Fibroblast of lung (primary cell): ENCODE measurements around the gene ACR. TPM values are rescaled to one million over a fixed set of nuclear protein-coding genes. Genes with fewer than 3 reads are reported as not detected.

ENCODE experiments used
- DNase-seq, 2 donors: peaks; one replicate each; pipeline versions ENCODE4 v3.0.0 to v3.0.0-alpha.2; 2010; ENCODE audit warnings: low read depth in 2 of 2
- H2AFZ ChIP-seq: 2 replicates; pipeline ENCODE4 v1.5.1; 2012; ENCODE audit warnings: low read length, control low read depth, inconsistent platforms
- H3K27ac ChIP-seq: 2 replicates; pipeline ENCODE4 v1.5.1; 2011; ENCODE audit warnings: low read length, control low read depth; ENCODE audit not compliant: insufficient read depth
- H3K27me3 ChIP-seq: 2 replicates; pipeline ENCODE4 v1.5.1; 2011; ENCODE audit warnings: mild to moderate bottlenecking, low read length; ENCODE audit not compliant: control insufficient read depth, insufficient read depth
- H3K36me3 ChIP-seq: 2 replicates; pipeline ENCODE4 v1.5.1; 2011; ENCODE audit warnings: low read length; ENCODE audit not compliant: control insufficient read depth, insufficient read depth
- H3K4me1 ChIP-seq: 2 replicates; pipeline ENCODE4 v1.5.1; 2011; ENCODE audit warnings: low read length; ENCODE audit not compliant: control insufficient read depth, insufficient read depth; ENCODE audit errors: extremely low read depth
- H3K4me2 ChIP-seq: 2 replicates; pipeline ENCODE4 v1.5.1; 2011; ENCODE audit warnings: low read length, control low read depth; ENCODE audit not compliant: insufficient read depth; ENCODE audit errors: extremely low read depth
- H3K4me3 ChIP-seq, 4 experiments: fragments of 200-600 bp in 1 of 4; sonication (generic) in 1 of 4; replicated peaks in 1 of 4; 2 replicates each; pipeline ENCODE4 v1.5.1; 2011 to 2016; ENCODE audit warnings: low read length in 4 of 4, low read depth in 3 of 4, mild to moderate bottlenecking in 3 of 4, control low read depth in 2 of 4, inconsistent platforms in 1 of 4, mixed read lengths in 1 of 4; ENCODE audit not compliant: insufficient read depth in 1 of 4; ENCODE audit errors: control extremely low read depth in 1 of 4
- H3K79me2 ChIP-seq: 2 replicates; pipeline ENCODE4 v1.5.1; 2012; ENCODE audit warnings: mild to moderate bottlenecking, low read length, inconsistent platforms; ENCODE audit not compliant: control insufficient read depth, insufficient read depth
- H3K9ac ChIP-seq: 2 replicates; pipeline ENCODE4 v1.5.1; 2011; ENCODE audit warnings: mild to moderate bottlenecking, low read length, control low read depth; ENCODE audit not compliant: insufficient read depth
- H3K9me3 ChIP-seq: 2 replicates; pipeline ENCODE4 v1.5.1; 2012; ENCODE audit warnings: low read depth, low read length; ENCODE audit not compliant: control insufficient read depth, insufficient read depth
- H4K20me1 ChIP-seq: 2 replicates; pipeline ENCODE4 v1.5.1; 2011; ENCODE audit warnings: low read length; ENCODE audit not compliant: control insufficient read depth, insufficient read depth; ENCODE audit errors: extremely low read depth
- CTCF ChIP-seq, 2 donors: IDR thresholded peaks in 1 of 2; conservative IDR thresholded peaks in 1 of 2; 1 replicate in 1 of 2; 2 replicates in 1 of 2; pipeline ENCODE4 v1.5.1; 2011 to 2012; ENCODE audit warnings: low read length in 2 of 2, control low read depth in 1 of 2, inconsistent platforms in 1 of 2, low read depth in 1 of 2, mild to moderate bottlenecking in 1 of 2
- EZH2 ChIP-seq: IDR thresholded peaks from 2 replicates; pipeline ENCODE4 v1.5.1; 2012; ENCODE audit warnings: low read length, control low read depth, mild to moderate bottlenecking; ENCODE audit errors: missing control alignments
- polyA plus RNA-seq, 2 donors: library from polyadenylated mRNA; depleted of rRNA in 1 of 2; stranded (reverse) in 1 of 2; unstranded in 1 of 2; fragments of >200 nt; gene quantifications; 2 replicates each; pipeline ENCODE4 v1.2.1, GENCODE V29; 2011 to 2012; ENCODE audit warnings: missing spikeins in 1 of 2
- total RNA-seq: library from RNA; depleted of rRNA; stranded (reverse); fragments of >200 nt; gene quantifications from 2 replicates; pipeline ENCODE4 v1.2.1, GENCODE V29; 2014

Gene ACR
- total and polyA plus RNA-seq, 2 donors (not counting 1 experiment from before 2014, with no cell fraction given): not detected

DNA sequence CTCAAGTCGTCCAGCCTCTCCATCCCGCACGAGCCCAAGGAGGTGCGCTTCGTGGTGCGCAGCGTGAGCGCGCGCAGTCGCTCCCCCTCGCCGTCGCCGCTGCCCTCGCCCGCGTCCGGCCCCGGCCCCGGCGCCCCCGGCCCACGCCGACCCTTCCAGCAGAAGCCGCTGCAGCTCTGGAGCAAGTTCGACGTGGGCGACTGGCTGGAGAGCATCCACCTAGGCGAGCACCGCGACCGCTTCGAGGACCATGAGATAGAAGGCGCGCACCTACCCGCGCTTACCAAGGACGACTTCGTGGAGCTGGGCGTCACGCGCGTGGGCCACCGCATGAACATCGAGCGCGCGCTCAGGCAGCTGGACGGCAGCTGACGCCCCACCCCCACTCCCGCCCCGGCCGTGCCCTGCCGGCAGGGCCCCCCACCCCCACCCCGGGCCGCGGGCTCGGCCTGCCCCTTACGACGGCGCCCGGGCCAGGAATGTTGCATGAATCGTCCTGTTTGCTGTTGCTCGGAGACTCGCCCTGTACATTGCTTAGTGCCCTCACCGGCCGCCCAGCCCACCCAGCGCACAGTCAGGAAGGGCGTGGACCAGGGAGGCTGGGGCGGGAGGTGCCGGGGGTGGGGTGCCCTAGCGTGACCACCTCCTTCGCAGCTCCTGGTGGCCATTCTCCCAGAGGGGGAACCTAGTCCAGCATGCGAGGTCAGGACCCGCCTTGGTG lies 6.9 kb upstream of the ACR start:
- Histone ChIP-seq H3K9me3 (no peaks in the 10 kb centered on the region), H2AFZ (no peak overlapping the region), H3K79me2 (no peaks in the 10 kb centered on the region), H3K27me3 (no peaks in the 10 kb centered on the region), H3K4me3 (no peak overlapping the region), H3K27ac (no peak overlapping the region), H3K36me3 (no peaks in the 10 kb centered on the region), H3K4me1 (peaks cover 4% of the 10 kb centered on the region), H4K20me1 (no peaks in the 10 kb centered on the region), H3K9ac (no peak overlapping the region), H3K4me2 (no peak overlapping the region)
- TF ChIP-seq CTCF (conservative IDR thresholded peaks at IDR 0.05 in 1 of 2, IDR thresholded peaks at IDR 0.05 in 1 of 2; ENCODE audit: low read depth in 1 of 2, low read length in 2 of 2) (no peak), EZH2 (no peak)
- DNase-seq: no peak

DNA sequence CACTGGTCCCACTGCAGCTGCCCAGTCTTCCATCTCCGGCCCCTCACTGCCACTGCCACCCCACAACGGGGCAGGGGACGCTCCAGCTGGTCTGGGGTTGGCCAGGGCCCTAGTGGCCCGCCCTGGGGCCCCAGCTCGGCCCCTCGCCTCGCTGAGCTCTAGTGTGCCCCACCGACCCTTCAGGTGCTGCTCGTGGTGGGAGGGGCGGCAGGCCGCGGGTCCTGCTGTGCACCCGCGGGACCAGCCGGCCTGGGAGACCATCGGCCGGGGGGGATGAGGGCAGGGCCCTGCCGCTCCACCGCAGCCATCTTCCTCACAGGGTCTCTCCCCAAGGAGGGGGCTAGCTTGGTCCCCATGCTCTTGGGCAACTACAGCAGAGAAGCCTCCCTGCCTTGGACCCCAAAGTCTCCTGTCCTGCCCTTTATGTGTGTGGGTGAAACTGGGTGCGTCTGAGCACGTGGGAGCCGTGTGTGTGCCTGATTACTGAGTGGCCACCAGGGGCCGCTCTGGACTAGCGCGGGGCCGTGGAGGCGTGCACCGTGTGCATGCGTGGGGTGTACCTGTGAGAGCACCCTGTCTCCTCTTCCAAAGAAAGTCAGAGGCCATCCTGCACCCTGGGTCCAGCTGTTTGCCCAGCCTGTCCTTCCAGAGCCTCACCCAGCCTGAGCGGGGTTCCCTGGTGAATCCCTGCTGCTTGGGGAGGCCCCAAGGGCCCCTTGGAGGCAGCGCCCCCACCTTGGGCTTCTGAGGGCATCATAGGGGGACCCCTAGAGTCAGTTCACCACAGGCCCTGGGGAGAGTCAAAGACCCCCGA lies 6.0 kb upstream of the ACR start:
- peaks cover 4% of the 10 kb centered on the region for H3K4me1 ChIP-seq
- no peaks in the 10 kb centered on the region for H4K20me1 ChIP-seq
- no peak overlapping the region for H3K9ac ChIP-seq
- H2AFZ ChIP-seq: no peak overlapping the region
- TF ChIP-seq EZH2 (no peak), CTCF (conservative IDR thresholded peaks at IDR 0.05 in 1 of 2, IDR thresholded peaks at IDR 0.05 in 1 of 2; ENCODE audit: low read depth in 1 of 2, low read length in 2 of 2) (peak; percentile 83 to 91)
- H3K36me3 ChIP-seq: no peaks in the 10 kb centered on the region
- no peaks in the 10 kb centered on the region for H3K27me3 ChIP-seq
- peak; percentile 7 to 40 for DNase-seq
- H3K4me3 ChIP-seq: no peak overlapping the region
- no peaks in the 10 kb centered on the region for H3K9me3 ChIP-seq
- no peaks in the 10 kb centered on the region for H3K79me2 ChIP-seq
- H3K27ac ChIP-seq: no peak overlapping the region
- no peak overlapping the region for H3K4me2 ChIP-seq

DNA sequence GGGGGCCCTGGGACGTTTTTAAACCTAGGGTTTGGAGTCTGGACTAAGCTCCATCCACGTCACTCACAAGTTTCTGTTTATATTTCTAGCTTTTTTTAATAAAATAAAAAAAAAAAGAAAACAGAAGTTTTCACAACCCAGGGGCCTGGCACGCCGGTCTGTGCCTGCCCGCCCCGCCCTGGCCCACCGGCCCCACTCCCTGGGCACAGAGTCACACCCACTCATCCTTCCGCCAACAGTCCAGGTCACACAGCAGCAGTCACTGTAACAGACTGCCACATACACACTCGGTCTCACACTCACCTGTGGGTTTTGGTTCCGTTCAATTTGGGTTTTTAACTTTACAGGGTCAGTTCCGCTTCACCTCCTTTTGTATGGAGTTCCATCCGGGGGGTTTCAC lies 5.3 kb upstream of the ACR start:
- Histone ChIP-seq H3K36me3 (no peaks in the 10 kb centered on the region), H3K27ac (no peak overlapping the region), H3K4me2 (no peak overlapping the region), H3K9me3 (no peaks in the 10 kb centered on the region), H4K20me1 (no peaks in the 10 kb centered on the region), H3K4me3 (no peak overlapping the region), H3K27me3 (no peaks in the 10 kb centered on the region), H2AFZ (no peak overlapping the region), H3K79me2 (no peaks in the 10 kb centered on the region), H3K4me1 (peaks cover 4% of the 10 kb centered on the region), H3K9ac (no peak overlapping the region)
- TF ChIP-seq EZH2 (no peak), CTCF (conservative IDR thresholded peaks at IDR 0.05 in 1 of 2, IDR thresholded peaks at IDR 0.05 in 1 of 2; ENCODE audit: low read depth in 1 of 2, low read length in 2 of 2) (no peak)
- DNase-seq: no peak
